ENCODE measurements around the gene CDH4. TPM values are rescaled to one million over a fixed set of nuclear protein-coding genes. Genes with fewer than 3 reads are reported as not detected.

CDH4 gene
- total RNA-seq, 1 experiment from 2014 or later: 25.0 TPM

DNA sequence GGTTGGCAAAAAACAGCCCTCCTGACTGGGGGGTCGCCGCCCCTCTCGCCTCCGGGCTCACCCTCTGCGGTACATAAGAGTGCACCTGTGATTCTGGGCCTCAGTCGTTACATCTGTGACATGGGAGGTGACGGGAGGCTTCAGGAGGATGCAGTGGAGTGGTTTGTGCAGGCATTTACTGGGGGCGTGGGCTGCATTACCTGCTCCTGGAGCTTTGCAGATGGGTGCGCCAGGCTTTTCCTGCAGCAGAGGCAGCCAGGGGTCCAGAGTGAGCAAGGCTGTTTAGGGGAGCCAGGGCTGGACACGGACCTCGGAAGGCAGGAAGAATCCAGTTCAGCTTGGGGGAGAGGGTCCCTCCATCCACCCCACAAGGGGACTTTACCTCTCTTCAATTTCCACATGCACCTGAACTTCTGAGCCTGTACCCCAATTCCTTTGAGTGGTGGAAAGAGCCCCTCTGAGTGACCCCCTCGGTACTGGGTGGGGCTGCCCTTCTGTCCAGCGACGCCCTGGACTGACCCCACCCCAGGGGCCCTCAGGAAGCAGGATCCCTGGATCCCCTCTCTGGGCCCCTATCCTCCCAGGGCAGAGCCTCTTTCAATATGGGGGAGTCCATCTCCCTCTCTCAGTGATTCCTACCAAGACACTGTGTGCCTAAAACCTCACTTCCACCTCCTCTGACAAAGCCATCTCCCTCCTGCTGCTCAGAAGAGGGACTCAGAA is 679.6 kb downstream of the CDH4 start:
- H3K27me3 Mint-ChIP-seq (ENCODE audit: insufficient read depth, unreplicated experiment): no peaks in the 10 kb centered on the region
- DNase-seq (ENCODE audit: unreplicated experiment): no peak
- no peaks in the 10 kb centered on the region for H3K9me3 Mint-ChIP-seq (ENCODE audit: unreplicated experiment)
- H3K27ac Mint-ChIP-seq (ENCODE audit: low read depth, unreplicated experiment): no peak overlapping the region
- peaks cover 5% of the 10 kb centered on the region for H3K36me3 Mint-ChIP-seq (ENCODE audit: insufficient read depth, unreplicated experiment)
- intact Hi-C loops (cut with micrococcal nuclease): no loop called here
- H3K4me1 Mint-ChIP-seq (ENCODE audit: insufficient read depth, unreplicated experiment): no peaks in the 10 kb centered on the region
- H3K4me3 Mint-ChIP-seq (ENCODE audit: unreplicated experiment): no peak overlapping the region
- no peak for TF ChIP-seq CTCF (IDR thresholded peaks at IDR 0.05; ENCODE audit: unreplicated experiment)
- no TSS peak for BruUV-seq (replicated peaks)
- POLR2A ChIA-PET: no interaction called here
- CTCF ChIA-PET: no interaction called here

- ChIA-PET POLR2A (no interaction called here), CTCF (no interaction called here)
- no peaks in the 10 kb centered on the region for H3K4me1 Mint-ChIP-seq (ENCODE audit: insufficient read depth, unreplicated experiment)
- H3K4me3 Mint-ChIP-seq (ENCODE audit: unreplicated experiment): no peak overlapping the region
- H3K9me3 Mint-ChIP-seq (ENCODE audit: unreplicated experiment): no peaks in the 10 kb centered on the region
- H3K27ac Mint-ChIP-seq (ENCODE audit: low read depth, unreplicated experiment): no peak overlapping the region
- intact Hi-C loops (cut with micrococcal nuclease): no loop called here
- no peak for DNase-seq (ENCODE audit: unreplicated experiment)
- BruUV-seq (replicated peaks): no TSS peak
- no peak for TF ChIP-seq CTCF (IDR thresholded peaks at IDR 0.05; ENCODE audit: unreplicated experiment)
- H3K27me3 Mint-ChIP-seq (ENCODE audit: insufficient read depth, unreplicated experiment): no peaks in the 10 kb centered on the region
- peaks cover 5% of the 10 kb centered on the region for H3K36me3 Mint-ChIP-seq (ENCODE audit: insufficient read depth, unreplicated experiment)
These were observed 680.1 kb downstream of the CDH4 start for GRCh38 chr20:61932199-61932592.

- Mint-ChIP-seq H3K4me3 (ENCODE audit: unreplicated experiment) (no peak overlapping the region), H3K9me3 (ENCODE audit: unreplicated experiment) (no peaks in the 10 kb centered on the region), H3K27me3 (ENCODE audit: insufficient read depth, unreplicated experiment) (no peaks in the 10 kb centered on the region), H3K4me1 (ENCODE audit: insufficient read depth, unreplicated experiment) (no peaks in the 10 kb centered on the region), H3K27ac (ENCODE audit: low read depth, unreplicated experiment) (no peak overlapping the region), H3K36me3 (ENCODE audit: insufficient read depth, unreplicated experiment) (peaks cover 5% of the 10 kb centered on the region)
- CTCF ChIA-PET: no interaction called here
- POLR2A ChIA-PET: no interaction called here
- BruUV-seq (replicated peaks): no TSS peak
- intact Hi-C loops (cut with micrococcal nuclease): no loop called here
- DNase-seq (ENCODE audit: unreplicated experiment): no peak
- no peak for TF ChIP-seq CTCF (IDR thresholded peaks at IDR 0.05; ENCODE audit: unreplicated experiment)
These were observed 680.8 kb downstream of the CDH4 start for GRCh38 chr20:61932711-61933480.

- Mint-ChIP-seq H3K4me3 (ENCODE audit: unreplicated experiment) (no peak overlapping the region), H3K36me3 (ENCODE audit: insufficient read depth, unreplicated experiment) (peaks cover 5% of the 10 kb centered on the region), H3K9me3 (ENCODE audit: unreplicated experiment) (no peaks in the 10 kb centered on the region), H3K27ac (ENCODE audit: low read depth, unreplicated experiment) (no peak overlapping the region), H3K27me3 (ENCODE audit: insufficient read depth, unreplicated experiment) (no peaks in the 10 kb centered on the region), H3K4me1 (ENCODE audit: insufficient read depth, unreplicated experiment) (no peaks in the 10 kb centered on the region)
- TF ChIP-seq CTCF (IDR thresholded peaks at IDR 0.05; ENCODE audit: unreplicated experiment): no peak
- intact Hi-C loops (cut with micrococcal nuclease): no loop called here
- DNase-seq (ENCODE audit: unreplicated experiment): no peak
- ChIA-PET POLR2A (no interaction called here), CTCF (no interaction called here)
- no TSS peak for BruUV-seq (replicated peaks)
These were observed 681.5 kb downstream of the CDH4 start for GRCh38 chr20:61933481-61933950.

Measured in MCF 10A (cell line).